Measurements from ENCODE around the gene DNAJC16. TPM values are rescaled to one million over a fixed set of nuclear protein-coding genes. Genes with fewer than 3 reads are reported as not detected.
"Not testable (repeated sequence)": the region's sequence is repeated elsewhere in the genome, so short reads cannot be mapped to it uniquely, and the experiment has no call there.

Gene DNAJC16
- 18.9 and 19.1 TPM in 2 replicates for total RNA-seq (2014; rRNA removed)
- polyA plus RNA-seq (2012): 4.5 TPM

- DNase-seq (ENCODE audit: low read depth): peak; percentile 100
Observed at GRCh38 chr1:15526490-15527339, at the start of gene DNAJC16. DNAJC16 (plus strand) TSS chr1:15526848; CDS start chr1:15529106, 2,258 bp downstream.

- DNase-seq (ENCODE audit: low read depth): no peak
Observed at GRCh38 chr1:15476927-15477326, 49.7 kb upstream of the DNAJC16 start.

GRCh38 chr1:15477646-15478212 is 48.9 kb upstream of the DNAJC16 start:
- no peak for DNase-seq (ENCODE audit: low read depth)

- no peak for DNase-seq (ENCODE audit: low read depth)
Observed at GRCh38 chr1:15479654-15480347, 46.8 kb upstream of the DNAJC16 start.

- DNase-seq (ENCODE audit: low read depth): not testable (repeated sequence)
Observed at GRCh38 chr1:15482455-15482854, 44.2 kb upstream of the DNAJC16 start.

GRCh38 chr1:15482983-15483543 is 43.6 kb upstream of the DNAJC16 start:
- DNase-seq (ENCODE audit: low read depth): not testable (repeated sequence)

- DNase-seq (ENCODE audit: low read depth): no peak
Observed at GRCh38 chr1:15483971-15484370, 42.7 kb upstream of the DNAJC16 start.

GRCh38 chr1:15484443-15484842 is 42.2 kb upstream of the DNAJC16 start:
- not testable (repeated sequence) for DNase-seq (ENCODE audit: low read depth)

- DNase-seq (ENCODE audit: low read depth): no peak
Observed at GRCh38 chr1:15485636-15486035, 41.0 kb upstream of the DNAJC16 start.

- DNase-seq (ENCODE audit: low read depth): not testable (repeated sequence)
Observed at GRCh38 chr1:15486844-15487610, 39.6 kb upstream of the DNAJC16 start.

- DNase-seq (ENCODE audit: low read depth): no peak
Observed at GRCh38 chr1:15488371-15488770, 38.3 kb upstream of the DNAJC16 start.

GRCh38 chr1:15489052-15489736 is 37.5 kb upstream of the DNAJC16 start:
- peak; percentile 69 for DNase-seq (ENCODE audit: low read depth)

- DNase-seq (ENCODE audit: low read depth): peak; percentile 2
Observed at GRCh38 chr1:15491010-15491409, 35.6 kb upstream of the DNAJC16 start.

GRCh38 chr1:15492596-15492995 is 34.1 kb upstream of the DNAJC16 start:
- DNase-seq (ENCODE audit: low read depth): no peak

- no peak for DNase-seq (ENCODE audit: low read depth)
Observed at GRCh38 chr1:15493869-15494390, 32.7 kb upstream of the DNAJC16 start.

- DNase-seq (ENCODE audit: low read depth): no peak
Observed at GRCh38 chr1:15500184-15501178, 26.2 kb upstream of the DNAJC16 start.

- DNase-seq (ENCODE audit: low read depth): peak; percentile 38
Observed at GRCh38 chr1:15501208-15502032, 25.2 kb upstream of the DNAJC16 start.

- no peak for DNase-seq (ENCODE audit: low read depth)
Observed at GRCh38 chr1:15504436-15504835, 22.2 kb upstream of the DNAJC16 start.
